ENCODE data around the gene GULP1. TPM values are rescaled to one million over a fixed set of nuclear protein-coding genes. Genes with fewer than 3 reads are reported as not detected.

Gene GULP1
- polyA plus RNA-seq, 4 donors = 7.1 to 33.7 (median 18.9) TPM

GRCh38 chr2:188415754-188416083 is 124.0 kb downstream of the GULP1 start:
- DNase-seq (peak; percentile 33 to 52), FAIRE-seq (no peak)
- Histone ChIP-seq H3K4me1 (ENCODE audit: control insufficient read depth in 3 of 3, insufficient read depth in 2 of 3, low read depth in 1 of 3, low read length in 2 of 3) (no peaks in the 10 kb centered on the region), H3K27me3 (ENCODE audit: control insufficient read depth in 3 of 3, insufficient read depth in 3 of 3, low read length in 3 of 3) (no peaks in the 10 kb centered on the region), H3K27ac (ENCODE audit: low read depth in 1 of 3, low read length in 2 of 3) (no peak overlapping the region), H3K4me3 (ENCODE audit: low read depth in 1 of 3, low read length in 3 of 3) (no peak overlapping the region), H3K36me3 (ENCODE audit: control insufficient read depth in 3 of 3, insufficient read depth in 2 of 3, low read depth in 1 of 3, low read length in 3 of 3) (peaks cover 0 to 3% (median 0%) of the 10 kb centered on the region in 3 donors), H3K9me3 (ENCODE audit: control insufficient read depth in 2 of 2, insufficient read depth in 1 of 2, low read depth in 1 of 2, low read length in 1 of 2) (peaks cover 0 to 22% of the 10 kb centered on the region in 2 donors)
- 9 to 54% (median 27%) methylated on average over 1 of the region's 1 CpG for WGBS, 3 donors

- Histone ChIP-seq H3K27ac (ENCODE audit: low read depth in 1 of 3, low read length in 2 of 3) (no peak overlapping the region), H3K4me1 (ENCODE audit: control insufficient read depth in 3 of 3, insufficient read depth in 2 of 3, low read depth in 1 of 3, low read length in 2 of 3) (no peaks in the 10 kb centered on the region), H3K36me3 (ENCODE audit: control insufficient read depth in 3 of 3, insufficient read depth in 2 of 3, low read depth in 1 of 3, low read length in 3 of 3) (no peaks in the 10 kb centered on the region), H3K9me3 (ENCODE audit: control insufficient read depth in 2 of 2, insufficient read depth in 1 of 2, low read depth in 1 of 2, low read length in 1 of 2) (peaks cover 0 to 18% of the 10 kb centered on the region in 2 donors), H3K27me3 (ENCODE audit: control insufficient read depth in 3 of 3, insufficient read depth in 3 of 3, low read length in 3 of 3) (no peaks in the 10 kb centered on the region), H3K4me3 (ENCODE audit: low read depth in 1 of 3, low read length in 3 of 3) (no peak overlapping the region)
- no peak for DNase-seq
- no peak for FAIRE-seq
These were observed 124.7 kb downstream of the GULP1 start for GRCh38 chr2:188416367-188416766.

- Histone ChIP-seq H3K9me3 (ENCODE audit: control insufficient read depth in 2 of 2, insufficient read depth in 1 of 2, low read depth in 1 of 2, low read length in 1 of 2) (peaks cover 0 to 17% of the 10 kb centered on the region in 2 donors), H3K4me1 (ENCODE audit: control insufficient read depth in 3 of 3, insufficient read depth in 2 of 3, low read depth in 1 of 3, low read length in 2 of 3) (no peaks in the 10 kb centered on the region), H3K4me3 (ENCODE audit: low read depth in 1 of 3, low read length in 3 of 3) (no peak overlapping the region), H3K27me3 (ENCODE audit: control insufficient read depth in 3 of 3, insufficient read depth in 3 of 3, low read length in 3 of 3) (no peaks in the 10 kb centered on the region), H3K27ac (ENCODE audit: low read depth in 1 of 3, low read length in 2 of 3) (no peak overlapping the region), H3K36me3 (ENCODE audit: control insufficient read depth in 3 of 3, insufficient read depth in 2 of 3, low read depth in 1 of 3, low read length in 3 of 3) (peaks cover 0 to 2% (median 0%) of the 10 kb centered on the region in 3 donors)
- WGBS, 3 donors = 67 to 81% (median 74%) methylated on average over 1 of the region's 1 CpG
- FAIRE-seq = no peak
- no peak for DNase-seq
These were observed 131.1 kb downstream of the GULP1 start for GRCh38 chr2:188422726-188423125.

GRCh38 chr2:188425266-188425665 is 133.6 kb downstream of the GULP1 start:
- peaks cover 0 to 3% (median 0%) of the 10 kb centered on the region in 3 donors for H3K36me3 ChIP-seq (ENCODE audit: control insufficient read depth in 3 of 3, insufficient read depth in 2 of 3, low read depth in 1 of 3, low read length in 3 of 3)
- no peaks in the 10 kb centered on the region for H3K27me3 ChIP-seq (ENCODE audit: control insufficient read depth in 3 of 3, insufficient read depth in 3 of 3, low read length in 3 of 3)
- H3K4me3 ChIP-seq (ENCODE audit: low read depth in 1 of 3, low read length in 3 of 3) = no peak overlapping the region
- H3K4me1 ChIP-seq (ENCODE audit: control insufficient read depth in 3 of 3, insufficient read depth in 2 of 3, low read depth in 1 of 3, low read length in 2 of 3) = no peaks in the 10 kb centered on the region
- H3K27ac ChIP-seq (ENCODE audit: low read depth in 1 of 3, low read length in 2 of 3) = no peak overlapping the region
- peaks cover 0 to 23% of the 10 kb centered on the region in 2 donors for H3K9me3 ChIP-seq (ENCODE audit: control insufficient read depth in 2 of 2, insufficient read depth in 1 of 2, low read depth in 1 of 2, low read length in 1 of 2)
- WGBS, 3 donors = 66 to 78% (median 75%) methylated on average over 2 of the region's 2 CpGs
- DNase-seq (no peak), FAIRE-seq (no peak)

- H3K27ac ChIP-seq (ENCODE audit: low read depth in 1 of 3, low read length in 2 of 3) = no peak overlapping the region
- peaks cover 0 to 3% (median 0%) of the 10 kb centered on the region in 3 donors for H3K36me3 ChIP-seq (ENCODE audit: control insufficient read depth in 3 of 3, insufficient read depth in 2 of 3, low read depth in 1 of 3, low read length in 3 of 3)
- FAIRE-seq (no peak), DNase-seq (no peak)
- H3K4me3 ChIP-seq (ENCODE audit: low read depth in 1 of 3, low read length in 3 of 3) = no peak overlapping the region
- peaks cover 0 to 17% of the 10 kb centered on the region in 2 donors for H3K9me3 ChIP-seq (ENCODE audit: control insufficient read depth in 2 of 2, insufficient read depth in 1 of 2, low read depth in 1 of 2, low read length in 1 of 2)
- H3K4me1 ChIP-seq (ENCODE audit: control insufficient read depth in 3 of 3, insufficient read depth in 2 of 3, low read depth in 1 of 3, low read length in 2 of 3) = no peaks in the 10 kb centered on the region
- 44 to 74% (median 54%) methylated on average over 2 of the region's 2 CpGs for WGBS, 3 donors
- no peaks in the 10 kb centered on the region for H3K27me3 ChIP-seq (ENCODE audit: control insufficient read depth in 3 of 3, insufficient read depth in 3 of 3, low read length in 3 of 3)
These were observed 134.4 kb downstream of the GULP1 start for GRCh38 chr2:188426121-188426520.

- no peaks in the 10 kb centered on the region for H3K4me1 ChIP-seq (ENCODE audit: control insufficient read depth in 3 of 3, insufficient read depth in 2 of 3, low read depth in 1 of 3, low read length in 2 of 3)
- no peaks in the 10 kb centered on the region for H3K27me3 ChIP-seq (ENCODE audit: control insufficient read depth in 3 of 3, insufficient read depth in 3 of 3, low read length in 3 of 3)
- H3K36me3 ChIP-seq (ENCODE audit: control insufficient read depth in 3 of 3, insufficient read depth in 2 of 3, low read depth in 1 of 3, low read length in 3 of 3) = peaks cover 0 to 3% (median 0%) of the 10 kb centered on the region in 3 donors
- no peak for FAIRE-seq
- peaks cover 0 to 17% of the 10 kb centered on the region in 2 donors for H3K9me3 ChIP-seq (ENCODE audit: control insufficient read depth in 2 of 2, insufficient read depth in 1 of 2, low read depth in 1 of 2, low read length in 1 of 2)
- 79 to 81% (median 79%) methylated on average over 1 of the region's 1 CpG for WGBS, 3 donors
- H3K4me3 ChIP-seq (ENCODE audit: low read depth in 1 of 3, low read length in 3 of 3) = no peak overlapping the region
- no peak overlapping the region for H3K27ac ChIP-seq (ENCODE audit: low read depth in 1 of 3, low read length in 2 of 3)
- DNase-seq = no peak
These were observed 139.0 kb downstream of the GULP1 start for GRCh38 chr2:188430705-188431104.

- DNase-seq = no peak
- Histone ChIP-seq H3K36me3 (ENCODE audit: control insufficient read depth in 3 of 3, insufficient read depth in 2 of 3, low read depth in 1 of 3, low read length in 3 of 3) (no peaks in the 10 kb centered on the region), H3K4me1 (ENCODE audit: control insufficient read depth in 3 of 3, insufficient read depth in 2 of 3, low read depth in 1 of 3, low read length in 2 of 3) (no peaks in the 10 kb centered on the region), H3K27me3 (ENCODE audit: control insufficient read depth in 3 of 3, insufficient read depth in 3 of 3, low read length in 3 of 3) (no peaks in the 10 kb centered on the region), H3K4me3 (ENCODE audit: low read depth in 1 of 3, low read length in 3 of 3) (no peak overlapping the region), H3K27ac (ENCODE audit: low read depth in 1 of 3, low read length in 2 of 3) (no peak overlapping the region), H3K9me3 (ENCODE audit: control insufficient read depth in 2 of 2, insufficient read depth in 1 of 2, low read depth in 1 of 2, low read length in 1 of 2) (peaks cover 0 to 4% of the 10 kb centered on the region in 2 donors)
- FAIRE-seq = no peak
- WGBS, 3 donors = 93 to 100% (median 96%) methylated on average over 1 of the region's 1 CpG
These were observed 142.3 kb downstream of the GULP1 start for GRCh38 chr2:188434018-188434417.

GRCh38 chr2:188435115-188435514 is 143.4 kb downstream of the GULP1 start:
- FAIRE-seq = no peak
- 57 to 78% (median 58%) methylated on average over 2 of the region's 2 CpGs for WGBS, 3 donors
- Histone ChIP-seq H3K4me3 (ENCODE audit: low read depth in 1 of 3, low read length in 3 of 3) (no peak overlapping the region), H3K4me1 (ENCODE audit: control insufficient read depth in 3 of 3, insufficient read depth in 2 of 3, low read depth in 1 of 3, low read length in 2 of 3) (no peaks in the 10 kb centered on the region), H3K27ac (ENCODE audit: low read depth in 1 of 3, low read length in 2 of 3) (no peak overlapping the region), H3K36me3 (ENCODE audit: control insufficient read depth in 3 of 3, insufficient read depth in 2 of 3, low read depth in 1 of 3, low read length in 3 of 3) (no peaks in the 10 kb centered on the region), H3K27me3 (ENCODE audit: control insufficient read depth in 3 of 3, insufficient read depth in 3 of 3, low read length in 3 of 3) (no peaks in the 10 kb centered on the region), H3K9me3 (ENCODE audit: control insufficient read depth in 2 of 2, insufficient read depth in 1 of 2, low read depth in 1 of 2, low read length in 1 of 2) (no peaks in the 10 kb centered on the region)
- DNase-seq = peak in 1 of 2 donors; percentile 9

- DNase-seq (no peak), FAIRE-seq (no peak)
- H3K4me3 ChIP-seq (ENCODE audit: low read depth in 1 of 3, low read length in 3 of 3) = no peak overlapping the region
- WGBS, 3 donors = 88 to 97% (median 92%) methylated on average over 3 of the region's 3 CpGs
- no peaks in the 10 kb centered on the region for H3K36me3 ChIP-seq (ENCODE audit: control insufficient read depth in 3 of 3, insufficient read depth in 2 of 3, low read depth in 1 of 3, low read length in 3 of 3)
- H3K27me3 ChIP-seq (ENCODE audit: control insufficient read depth in 3 of 3, insufficient read depth in 3 of 3, low read length in 3 of 3) = no peaks in the 10 kb centered on the region
- no peak overlapping the region for H3K27ac ChIP-seq (ENCODE audit: low read depth in 1 of 3, low read length in 2 of 3)
- H3K9me3 ChIP-seq (ENCODE audit: control insufficient read depth in 2 of 2, insufficient read depth in 1 of 2, low read depth in 1 of 2, low read length in 1 of 2) = no peaks in the 10 kb centered on the region
- H3K4me1 ChIP-seq (ENCODE audit: control insufficient read depth in 3 of 3, insufficient read depth in 2 of 3, low read depth in 1 of 3, low read length in 2 of 3) = no peaks in the 10 kb centered on the region
These were observed 145.9 kb downstream of the GULP1 start for GRCh38 chr2:188437537-188437936.

Data from small intestine (tissue), 7 donors.